ENCODE measurements around the gene STARD3.
A peak's percentile ranks its signal among the peaks of the same experiment; 100 is the strongest.

The STARD3 gene

GRCh38 chr17:39700148-39700987 is 63.4 kb downstream of the STARD3 start:
- H3K27ac ChIP-seq = peak overlapping the region; percentile 96
- TF ChIP-seq CTCF (conservative IDR thresholded peaks at IDR 0.05) (no peak), ZFX (IDR thresholded peaks at IDR 0.05) (peak; percentile 61; the same call in 1 of the 2 replicates)

GRCh38 chr17:39701012-39701783 is 64.3 kb downstream of the STARD3 start:
- H3K27ac ChIP-seq = peak overlapping the region; percentile 96
- no peak for TF ChIP-seq ZFX (IDR thresholded peaks at IDR 0.05)
- TF ChIP-seq CTCF (conservative IDR thresholded peaks at IDR 0.05) = no peak

GRCh38 chr17:39701784-39702422 is 65.0 kb downstream of the STARD3 start:
- peak overlapping the region; percentile 96 for H3K27ac ChIP-seq
- TF ChIP-seq CTCF (conservative IDR thresholded peaks at IDR 0.05) (no peak), ZFX (IDR thresholded peaks at IDR 0.05) (no peak)

- TF ChIP-seq CTCF (conservative IDR thresholded peaks at IDR 0.05) (no peak), ZFX (IDR thresholded peaks at IDR 0.05) (no peak)
- H3K27ac ChIP-seq = peak overlapping the region; percentile 96
Measured at GRCh38 chr17:39702901-39703893, 66.3 kb downstream of the STARD3 start.

GRCh38 chr17:39703913-39704312 is 67.0 kb downstream of the STARD3 start:
- H3K27ac ChIP-seq = peak overlapping the region; percentile 96
- TF ChIP-seq CTCF (conservative IDR thresholded peaks at IDR 0.05) (no peak), ZFX (IDR thresholded peaks at IDR 0.05) (no peak)

GRCh38 chr17:39704821-39705551 is 68.0 kb downstream of the STARD3 start:
- peak overlapping the region; percentile 96 for H3K27ac ChIP-seq
- no peak; the same call in 1 of the 2 replicates for TF ChIP-seq CTCF (conservative IDR thresholded peaks at IDR 0.05)
- TF ChIP-seq ZFX (IDR thresholded peaks at IDR 0.05) = no peak

Measured in C4-2B (cell line).